ENCODE data around the gene VANGL1.

DNA sequence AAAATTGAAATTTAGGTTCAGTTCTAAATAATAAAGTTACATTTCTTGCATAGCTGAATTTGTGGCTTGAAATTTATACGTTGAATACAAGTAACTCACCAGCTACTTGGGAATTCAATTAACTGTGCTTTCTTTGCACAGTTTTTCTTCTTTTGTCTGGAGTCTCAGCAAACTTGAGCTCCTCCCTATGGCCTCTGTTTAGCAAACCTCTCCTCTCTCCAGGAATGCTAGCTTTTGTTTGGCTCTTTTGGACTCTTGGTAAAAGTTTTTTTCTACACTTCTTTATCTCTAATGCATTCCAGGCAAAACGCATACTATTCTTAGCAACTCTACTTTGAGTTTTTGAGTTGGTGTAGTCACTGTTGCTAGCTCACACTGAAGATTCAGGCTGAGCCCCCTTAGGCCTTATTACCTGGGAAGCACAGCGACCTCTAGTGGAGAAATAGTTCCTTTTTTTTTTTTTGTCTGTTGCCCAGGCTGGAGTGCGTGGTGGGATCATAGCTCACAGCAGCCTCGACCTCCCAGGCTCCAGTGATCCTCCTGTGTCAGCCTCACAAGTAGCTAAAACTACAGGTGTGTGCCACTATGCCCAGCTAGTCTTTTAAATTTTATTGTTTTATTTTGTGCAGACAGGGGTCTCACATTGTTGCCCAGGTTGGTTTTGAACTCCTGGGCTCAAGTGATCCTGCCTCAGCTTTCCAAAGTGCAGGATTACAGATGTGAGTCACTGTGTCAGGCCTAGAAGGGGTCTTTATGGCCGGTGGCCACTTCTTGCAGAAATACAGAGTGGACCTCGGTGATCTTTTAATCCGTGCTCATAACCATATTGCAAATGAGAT is 65.0 kb downstream of the VANGL1 start:
- TF ChIP-seq RAD21 (IDR thresholded peaks at IDR 0.05; ENCODE audit: low read length), result peak; percentile 61
- TF ChIP-seq CTCF (conservative IDR thresholded peaks at IDR 0.05; ENCODE audit: low read depth, low read length), result peak; percentile 62
- TF ChIP-seq, protein P1, sequence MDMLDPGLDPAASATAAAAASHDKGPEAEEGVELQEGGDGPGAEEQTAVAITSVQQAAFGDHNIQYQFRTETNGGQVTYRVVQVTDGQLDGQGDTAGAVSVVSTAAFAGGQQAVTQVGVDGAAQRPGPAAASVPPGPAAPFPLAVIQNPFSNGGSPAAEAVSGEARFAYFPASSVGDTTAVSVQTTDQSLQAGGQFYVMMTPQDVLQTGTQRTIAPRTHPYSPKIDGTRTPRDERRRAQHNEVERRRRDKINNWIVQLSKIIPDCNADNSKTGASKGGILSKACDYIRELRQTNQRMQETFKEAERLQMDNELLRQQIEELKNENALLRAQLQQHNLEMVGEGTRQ (IDR thresholded peaks at IDR 0.05; ENCODE audit: low read depth, low read length), result no peak
